GM19397 (cell line): Measurements from ENCODE around the gene DCPS.

Source experiments
- ATAC-seq: cut with Tn5 transposase; IDR thresholded peaks from one replicate; pipeline ENCODE4 v1.9.1; 2021; ENCODE audit warnings: mild to moderate bottlenecking, moderate library complexity; ENCODE audit not compliant: unreplicated experiment

The DCPS gene

GRCh38 chr11:126327281-126328000 lies 23.6 kb downstream of the DCPS start:
- ATAC-seq: no peak

GRCh38 chr11:126328001-126328390 lies 24.1 kb downstream of the DCPS start:
- no peak for ATAC-seq

- no peak for ATAC-seq
Measured at GRCh38 chr11:126328444-126328843, 24.6 kb downstream of the DCPS start.

- no peak for ATAC-seq
Measured at GRCh38 chr11:126328938-126329643, 25.2 kb downstream of the DCPS start.

GRCh38 chr11:126329644-126330211 lies 25.9 kb downstream of the DCPS start:
- ATAC-seq: no peak

GRCh38 chr11:126331286-126331685 lies 27.4 kb downstream of the DCPS start:
- ATAC-seq: no peak

- ATAC-seq: no peak
Measured at GRCh38 chr11:126332221-126332711, 28.4 kb downstream of the DCPS start.

GRCh38 chr11:126333142-126333541 lies 29.3 kb downstream of the DCPS start:
- ATAC-seq: no peak

- no peak for ATAC-seq
Measured at GRCh38 chr11:126334659-126335462, 31.0 kb downstream of the DCPS start.

GRCh38 chr11:126335463-126335760 lies 31.6 kb downstream of the DCPS start:
- ATAC-seq: no peak

- ATAC-seq: no peak
Measured at GRCh38 chr11:126336138-126336541, 32.3 kb downstream of the DCPS start.

GRCh38 chr11:126336671-126337101 lies 32.8 kb downstream of the DCPS start:
- ATAC-seq: no peak

GRCh38 chr11:126337126-126337473 lies 33.2 kb downstream of the DCPS start:
- no peak for ATAC-seq

GRCh38 chr11:126337474-126338241 lies 33.8 kb downstream of the DCPS start:
- no peak for ATAC-seq

- ATAC-seq: no peak
Measured at GRCh38 chr11:126338346-126339055, 34.6 kb downstream of the DCPS start.

- no peak for ATAC-seq
Measured at GRCh38 chr11:126339073-126339862, 35.4 kb downstream of the DCPS start.

GRCh38 chr11:126339863-126340434 lies 36.1 kb downstream of the DCPS start:
- ATAC-seq: no peak

- ATAC-seq: no peak
Measured at GRCh38 chr11:126340960-126341606, 37.2 kb downstream of the DCPS start.
